ENCODE results near the gene CIC.
A peak's percentile ranks its signal among the peaks of the same experiment; 100 is the strongest.

Gene CIC

GRCh38 chr19:42281146-42281826 is 12.2 kb downstream of the CIC start:
- TF ChIP-seq, protein P1, sequence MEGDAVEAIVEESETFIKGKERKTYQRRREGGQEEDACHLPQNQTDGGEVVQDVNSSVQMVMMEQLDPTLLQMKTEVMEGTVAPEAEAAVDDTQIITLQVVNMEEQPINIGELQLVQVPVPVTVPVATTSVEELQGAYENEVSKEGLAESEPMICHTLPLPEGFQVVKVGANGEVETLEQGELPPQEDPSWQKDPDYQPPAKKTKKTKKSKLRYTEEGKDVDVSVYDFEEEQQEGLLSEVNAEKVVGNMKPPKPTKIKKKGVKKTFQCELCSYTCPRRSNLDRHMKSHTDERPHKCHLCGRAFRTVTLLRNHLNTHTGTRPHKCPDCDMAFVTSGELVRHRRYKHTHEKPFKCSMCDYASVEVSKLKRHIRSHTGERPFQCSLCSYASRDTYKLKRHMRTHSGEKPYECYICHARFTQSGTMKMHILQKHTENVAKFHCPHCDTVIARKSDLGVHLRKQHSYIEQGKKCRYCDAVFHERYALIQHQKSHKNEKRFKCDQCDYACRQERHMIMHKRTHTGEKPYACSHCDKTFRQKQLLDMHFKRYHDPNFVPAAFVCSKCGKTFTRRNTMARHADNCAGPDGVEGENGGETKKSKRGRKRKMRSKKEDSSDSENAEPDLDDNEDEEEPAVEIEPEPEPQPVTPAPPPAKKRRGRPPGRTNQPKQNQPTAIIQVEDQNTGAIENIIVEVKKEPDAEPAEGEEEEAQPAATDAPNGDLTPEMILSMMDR (conservative IDR thresholded peaks at IDR 0.05; ENCODE audit: control insufficient read depth, insufficient read depth, low read depth, low read length), result no peak
- H3K4me3 ChIP-seq (ENCODE audit: control insufficient read depth, low read depth, low read length), result peak overlapping the region; percentile 75
- DNase-seq (ENCODE audit: low read depth), result peak; percentile 31

- DNase-seq (ENCODE audit: low read depth), result peak; percentile 50
Measured at GRCh38 chr19:42281827-42282762, 13.0 kb downstream of the CIC start.

GRCh38 chr19:42282819-42283187 is 13.8 kb downstream of the CIC start:
- TF ChIP-seq, protein P1 (conservative IDR thresholded peaks at IDR 0.05; ENCODE audit: control insufficient read depth, insufficient read depth, low read depth, low read length), result no peak
- H3K4me3 ChIP-seq (ENCODE audit: control insufficient read depth, low read depth, low read length), result no peak overlapping the region
- DNase-seq (ENCODE audit: low read depth), result no peak

More at GRCh38 chr19:42281827-42282762, 13.0 kb downstream of the CIC start:
- no peak overlapping the region for H3K4me3 ChIP-seq (ENCODE audit: control insufficient read depth, low read depth, low read length)
- TF ChIP-seq, protein P1 (conservative IDR thresholded peaks at IDR 0.05; ENCODE audit: control insufficient read depth, insufficient read depth, low read depth, low read length), result no peak

DNA sequence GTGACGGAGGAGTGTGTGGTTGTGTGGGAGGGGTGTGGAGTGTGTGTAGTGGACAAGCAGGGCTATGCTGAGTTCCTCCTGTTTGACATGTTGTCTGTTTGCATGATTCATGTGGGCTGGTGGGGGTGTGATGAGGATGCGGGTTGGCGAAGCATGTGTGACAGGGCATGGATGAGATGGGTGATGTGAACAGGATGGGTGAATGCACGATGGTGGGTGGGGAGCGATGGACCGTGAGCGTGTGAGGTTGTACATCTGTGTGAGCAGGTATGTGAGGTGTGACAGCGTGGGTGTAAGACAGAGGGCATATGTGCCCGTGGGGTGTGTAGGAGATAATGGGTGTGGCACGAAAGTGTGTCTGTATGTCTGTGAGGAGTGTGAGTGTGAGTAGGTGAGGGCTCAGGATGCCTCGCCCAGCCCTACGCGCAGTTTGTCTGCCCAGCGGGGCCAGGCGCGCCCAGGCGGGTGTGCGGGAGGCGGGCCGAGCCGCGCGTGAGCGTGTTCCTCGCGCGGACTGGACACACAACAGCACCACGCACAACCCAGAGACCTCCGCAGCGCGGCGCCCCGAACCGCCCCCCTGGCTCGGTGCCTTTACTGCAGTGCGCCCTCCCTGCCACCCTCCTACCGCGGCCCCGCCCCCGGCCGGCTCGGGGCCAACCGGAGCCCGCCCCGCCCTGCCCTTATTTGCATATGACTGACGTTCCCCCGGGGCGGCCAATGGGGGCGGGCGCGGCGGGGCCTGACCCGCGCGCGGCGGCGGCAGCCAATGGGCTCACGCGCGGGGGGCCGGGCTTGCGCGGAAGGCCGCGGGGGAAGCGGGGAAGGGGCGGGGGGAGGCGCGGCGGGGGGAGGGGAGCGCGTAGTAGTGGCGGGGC is 14.4 kb downstream of the CIC start:
- TF ChIP-seq, protein P1 (conservative IDR thresholded peaks at IDR 0.05; ENCODE audit: control insufficient read depth, insufficient read depth, low read depth, low read length), result no peak
- peak overlapping the region; percentile 22 for H3K4me3 ChIP-seq (ENCODE audit: control insufficient read depth, low read depth, low read length)
- DNase-seq (ENCODE audit: low read depth), result peak; percentile 82

GRCh38 chr19:42284066-42284501 is 15.0 kb downstream of the CIC start:
- TF ChIP-seq, protein P1 (conservative IDR thresholded peaks at IDR 0.05; ENCODE audit: control insufficient read depth, insufficient read depth, low read depth, low read length), result no peak
- peak; percentile 65 for DNase-seq (ENCODE audit: low read depth)
- no peak overlapping the region for H3K4me3 ChIP-seq (ENCODE audit: control insufficient read depth, low read depth, low read length)

All from fibroblast of mammary gland (primary cell).